ENCODE results near the gene ZNG1F.
"Not testable (repeated sequence)": the region's sequence is repeated elsewhere in the genome, so short reads cannot be mapped to it uniquely, and the experiment has no call there.

Gene ZNG1F

GRCh38 chr9:41120696-41121095 is 68.4 kb downstream of the ZNG1F start:
- not testable (repeated sequence) for DNase-seq

GRCh38 chr9:41119719-41120118 is 69.4 kb downstream of the ZNG1F start:
- DNase-seq = not testable (repeated sequence)

- DNase-seq = not testable (repeated sequence)
Measured at GRCh38 chr9:41119311-41119710, 69.8 kb downstream of the ZNG1F start.

- DNase-seq = not testable (repeated sequence)
Measured at GRCh38 chr9:41113348-41113747, 75.8 kb downstream of the ZNG1F start.

GRCh38 chr9:41111414-41111813 is 77.7 kb downstream of the ZNG1F start:
- DNase-seq = not testable (repeated sequence)

- not testable (repeated sequence) for DNase-seq
Measured at GRCh38 chr9:41110913-41111312, 78.2 kb downstream of the ZNG1F start.

GRCh38 chr9:41109253-41109652 is 79.9 kb downstream of the ZNG1F start:
- not testable (repeated sequence) for DNase-seq

GRCh38 chr9:41108816-41109215 is 80.3 kb downstream of the ZNG1F start:
- DNase-seq = not testable (repeated sequence)

- not testable (repeated sequence) for DNase-seq
Measured at GRCh38 chr9:41106472-41107116, 82.5 kb downstream of the ZNG1F start.

GRCh38 chr9:41105557-41106253 is 83.4 kb downstream of the ZNG1F start:
- not testable (repeated sequence) for DNase-seq

GRCh38 chr9:41104542-41104941 is 84.6 kb downstream of the ZNG1F start:
- DNase-seq = not testable (repeated sequence)

GRCh38 chr9:41100508-41100907 is 88.6 kb downstream of the ZNG1F start:
- not testable (repeated sequence) for DNase-seq

GRCh38 chr9:41098759-41099158 is 90.4 kb downstream of the ZNG1F start:
- not testable (repeated sequence) for DNase-seq

- not testable (repeated sequence) for DNase-seq
Measured at GRCh38 chr9:41095060-41095459, 94.1 kb downstream of the ZNG1F start.

GRCh38 chr9:41094010-41094773 is 94.9 kb downstream of the ZNG1F start:
- DNase-seq = not testable (repeated sequence)

- not testable (repeated sequence) for DNase-seq
Measured at GRCh38 chr9:41090922-41091321, 98.2 kb downstream of the ZNG1F start.

GRCh38 chr9:41090386-41090785 is 98.7 kb downstream of the ZNG1F start:
- DNase-seq = not testable (repeated sequence)

GRCh38 chr9:41088450-41089059 is 100.6 kb downstream of the ZNG1F start:
- DNase-seq = not testable (repeated sequence)

- not testable (repeated sequence) for DNase-seq
Measured at GRCh38 chr9:41087929-41088328, 101.2 kb downstream of the ZNG1F start.

GRCh38 chr9:41087157-41087780 is 101.8 kb downstream of the ZNG1F start:
- DNase-seq = not testable (repeated sequence)

- DNase-seq = not testable (repeated sequence)
Measured at GRCh38 chr9:41086685-41087084, 102.4 kb downstream of the ZNG1F start.

GRCh38 chr9:41086215-41086614 is 102.9 kb downstream of the ZNG1F start:
- DNase-seq = not testable (repeated sequence)

All from NCI-H748 treated with DMSO at 0.1 percent for 48 hours (cell line).